DMS 273 treated with DMSO at 0.1 percent for 48 hours (cell line): ENCODE measurements around the gene MAGI2.
"Not testable (repeated sequence)": the region's sequence is repeated elsewhere in the genome, so short reads cannot be mapped to it uniquely, and the experiment has no call there.

ENCODE experiments used
- DNase-seq: peaks from one replicate; lab custom pipeline; 2025; lab: John Stamatoyannopoulos, UW

Gene MAGI2

GRCh38 chr7:79157281-79157680, 296.2 kb downstream of the MAGI2 start:
- no peak for DNase-seq

DNA sequence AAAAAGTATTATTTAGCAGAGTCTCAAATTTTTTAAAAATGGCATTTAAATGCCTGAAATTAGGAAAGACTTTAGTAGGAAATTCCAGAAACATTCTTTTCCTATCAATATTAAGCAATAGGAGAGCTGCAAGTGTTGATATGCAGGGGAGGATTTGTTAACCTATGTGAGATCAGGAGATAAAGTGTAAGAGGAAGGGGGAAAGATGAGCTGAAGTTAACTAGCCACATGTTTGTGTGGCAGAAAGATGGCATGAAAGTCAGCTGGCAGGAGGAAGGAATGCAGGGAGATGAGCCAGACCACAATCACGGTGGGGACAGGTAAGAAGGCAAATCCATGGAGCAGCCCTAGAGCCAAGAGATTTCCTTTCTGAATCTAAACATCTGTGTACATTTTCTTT, 303.6 kb downstream of the MAGI2 start:
- DNase-seq = no peak

- no peak for DNase-seq
These were observed 310.8 kb downstream of the MAGI2 start for GRCh38 chr7:79142706-79143105.

DNA sequence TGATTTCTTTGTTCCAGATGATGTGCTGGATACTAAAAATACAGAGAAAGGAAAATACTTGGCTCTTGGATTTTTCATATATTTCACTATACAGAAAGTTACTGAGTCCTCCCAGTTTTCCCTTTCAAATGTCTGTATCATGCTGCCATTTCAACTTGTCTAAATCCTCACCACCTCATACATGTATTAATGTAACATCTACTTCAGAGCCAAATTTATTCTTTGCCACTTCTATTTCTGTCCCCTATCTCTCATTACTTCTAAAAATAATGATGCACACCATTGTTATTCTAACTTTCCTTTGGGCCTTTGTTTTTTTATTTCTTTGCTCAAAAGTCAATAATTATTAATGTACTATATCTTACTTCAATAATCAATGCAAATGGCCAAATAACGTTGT, 312.2 kb downstream of the MAGI2 start:
- no peak for DNase-seq

DNA sequence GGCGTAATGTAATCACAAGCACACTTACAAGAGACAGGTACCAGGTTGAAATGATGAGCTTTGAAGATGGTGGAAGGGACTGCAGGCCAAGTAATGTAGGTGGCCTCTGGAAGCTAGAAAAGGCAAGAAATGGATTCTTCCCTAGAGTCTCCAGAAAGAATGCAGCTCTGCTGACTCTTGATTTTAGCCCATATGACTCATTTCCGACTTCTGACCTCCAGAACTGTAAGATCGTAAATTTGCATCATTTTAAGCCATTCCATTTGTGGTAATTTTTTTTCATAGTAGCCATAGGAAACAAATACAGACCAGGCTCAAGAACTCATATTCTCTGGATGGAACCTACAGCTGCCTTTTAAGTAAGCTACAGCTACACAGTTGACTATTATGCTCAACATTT, 315.5 kb downstream of the MAGI2 start:
- DNase-seq = no peak

GRCh38 chr7:79132844-79133451, 320.5 kb downstream of the MAGI2 start:
- no peak for DNase-seq

DNA sequence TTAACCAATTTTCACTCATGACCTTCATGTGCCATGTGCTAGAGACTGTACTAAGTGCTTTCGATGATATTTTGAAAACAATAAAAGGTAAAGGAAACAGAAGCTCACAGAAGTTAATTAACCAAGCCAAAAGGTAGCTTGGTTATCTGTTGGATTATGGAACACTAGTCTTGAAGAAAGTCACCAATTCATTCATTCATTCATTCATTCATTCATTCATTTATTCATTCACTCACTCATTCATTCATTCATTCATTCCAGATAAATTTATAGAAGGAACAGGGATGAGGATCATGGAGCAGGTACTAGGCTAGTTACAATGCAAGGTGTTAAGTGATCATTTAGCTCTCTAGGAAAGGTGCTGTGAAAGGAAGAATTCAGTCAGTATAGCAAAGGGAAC, 322.8 kb downstream of the MAGI2 start:
- DNase-seq = no peak

GRCh38 chr7:79124331-79124730, 329.1 kb downstream of the MAGI2 start:
- no peak for DNase-seq

- DNase-seq = no peak
These were observed 335.3 kb downstream of the MAGI2 start for GRCh38 chr7:79118143-79118542.

DNA sequence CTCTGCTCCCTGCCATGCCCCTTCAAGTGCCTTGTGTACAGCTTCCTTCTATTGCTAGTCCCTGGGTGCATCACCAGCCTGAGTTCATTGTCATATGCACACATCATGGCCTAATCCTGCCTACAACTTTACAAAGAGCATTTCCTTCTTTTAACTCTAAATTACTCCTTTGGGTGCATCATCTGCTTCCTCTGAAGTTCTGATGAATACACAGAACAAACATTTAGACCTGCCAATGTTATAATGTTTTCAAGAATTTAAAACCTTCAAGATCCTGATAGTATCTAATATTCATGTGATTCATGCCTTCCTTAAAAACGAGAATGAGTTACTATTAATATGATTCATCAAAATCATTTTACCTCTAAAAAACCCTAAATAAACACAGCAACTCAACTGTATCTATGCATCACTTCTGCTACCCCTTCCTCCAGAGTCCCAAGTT, 357.1 kb downstream of the MAGI2 start:
- DNase-seq = no peak

DNA sequence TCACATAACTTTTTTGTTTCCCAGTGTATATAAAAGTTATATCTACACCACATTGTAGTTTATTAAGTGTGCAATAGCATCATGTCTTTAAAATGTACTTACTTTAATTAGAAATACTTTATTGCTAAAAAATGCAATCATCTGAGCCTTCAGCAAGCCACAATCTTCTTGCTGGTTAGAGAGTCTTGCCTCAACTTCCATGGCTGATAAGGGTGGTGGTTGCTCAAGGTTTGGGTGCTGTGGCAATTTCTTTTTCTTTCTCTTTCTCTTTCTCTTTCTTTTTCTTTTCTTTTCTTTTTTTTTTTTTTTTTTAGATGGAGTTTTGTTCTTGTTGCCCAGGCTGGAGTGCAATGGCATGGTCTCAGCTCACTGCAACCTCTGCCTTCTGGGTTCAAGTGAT, 360.0 kb downstream of the MAGI2 start:
- DNase-seq = no peak

DNA sequence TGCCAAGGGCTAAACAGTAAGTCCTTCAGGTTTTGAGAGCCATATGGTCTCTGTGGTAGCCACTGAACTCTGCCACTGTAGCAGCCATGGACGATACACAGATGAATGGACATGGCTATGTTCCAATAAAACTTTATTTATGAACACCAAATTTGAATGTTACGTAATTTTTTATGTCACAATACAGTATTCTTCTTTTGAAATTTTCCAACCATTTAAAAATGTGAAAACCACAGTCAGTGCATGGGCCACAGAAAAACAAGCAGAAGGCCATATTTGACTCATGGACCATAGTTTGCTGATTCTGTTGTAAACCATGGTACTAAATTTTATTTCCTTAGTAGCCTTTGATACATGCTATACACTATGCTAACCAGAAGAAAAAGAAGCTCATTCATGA, 361.8 kb downstream of the MAGI2 start:
- no peak for DNase-seq

DNA sequence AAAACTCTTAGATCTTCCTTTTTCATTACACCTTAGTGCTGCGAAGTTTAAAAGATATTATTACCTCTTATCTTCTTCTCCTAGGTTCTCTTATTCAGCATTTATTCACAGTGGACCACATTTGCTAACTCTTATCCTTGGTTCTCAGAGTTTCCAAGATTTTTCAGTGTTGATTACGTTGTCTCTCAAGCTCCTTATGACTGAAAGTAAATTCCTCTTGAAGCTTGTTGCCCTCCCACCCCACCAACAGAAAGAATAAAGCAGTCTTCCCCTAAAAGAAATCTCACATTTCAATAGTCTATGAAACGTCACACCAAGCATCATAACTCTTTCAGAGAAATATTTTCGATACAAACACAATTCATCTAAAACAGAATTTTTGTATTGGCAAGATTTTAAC, 362.5 kb downstream of the MAGI2 start:
- DNase-seq = no peak

- no peak for DNase-seq
These were observed 362.9 kb downstream of the MAGI2 start for GRCh38 chr7:79090543-79090942.

DNA sequence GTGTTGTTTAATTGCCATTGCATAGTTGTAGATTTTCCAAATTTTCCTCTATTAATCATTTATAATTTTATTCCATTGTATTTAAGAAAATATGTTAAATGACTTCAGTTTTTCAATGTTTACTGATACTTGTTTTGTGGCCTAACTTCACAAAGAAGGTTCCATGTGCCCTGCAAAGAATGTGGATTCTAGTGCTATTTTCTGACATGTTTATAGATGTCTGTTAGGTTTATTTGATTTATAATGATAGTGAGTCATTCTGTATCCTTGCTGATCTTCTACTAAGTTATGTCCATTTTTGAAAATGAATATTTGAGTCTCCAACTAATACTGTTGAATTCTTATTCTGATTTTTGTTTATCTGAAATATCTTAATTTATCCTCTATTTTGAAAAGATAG, 369.0 kb downstream of the MAGI2 start:
- DNase-seq = no peak

DNA sequence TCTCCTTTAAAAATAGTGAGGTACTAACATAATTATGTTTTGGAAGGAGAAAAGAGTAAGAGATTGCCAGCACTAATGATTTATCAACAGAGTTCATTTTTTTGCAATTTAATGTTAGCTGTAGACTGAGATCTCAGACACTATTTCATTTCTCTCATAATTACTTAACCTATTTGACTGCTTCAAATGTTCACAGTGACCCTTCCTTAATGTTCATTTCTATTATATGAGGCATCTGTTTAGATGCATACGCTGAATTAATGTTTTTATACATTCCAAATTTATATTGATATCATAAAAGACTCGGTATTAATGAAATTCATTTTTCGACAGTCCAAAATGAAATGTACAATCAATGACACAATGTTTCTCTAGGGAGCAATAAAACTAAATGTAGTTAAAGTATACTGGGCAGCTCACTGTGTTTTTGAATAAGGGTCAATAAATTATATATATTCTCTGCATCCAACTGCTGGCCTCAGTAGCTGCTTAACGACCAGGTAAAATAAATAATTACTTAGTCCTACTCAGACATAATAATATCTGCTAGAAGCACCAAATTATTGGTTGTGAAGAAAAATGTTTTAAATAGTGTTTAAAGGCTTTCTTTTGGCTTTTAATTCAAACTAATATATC, 373.4 kb downstream of the MAGI2 start:
- no peak for DNase-seq

DNA sequence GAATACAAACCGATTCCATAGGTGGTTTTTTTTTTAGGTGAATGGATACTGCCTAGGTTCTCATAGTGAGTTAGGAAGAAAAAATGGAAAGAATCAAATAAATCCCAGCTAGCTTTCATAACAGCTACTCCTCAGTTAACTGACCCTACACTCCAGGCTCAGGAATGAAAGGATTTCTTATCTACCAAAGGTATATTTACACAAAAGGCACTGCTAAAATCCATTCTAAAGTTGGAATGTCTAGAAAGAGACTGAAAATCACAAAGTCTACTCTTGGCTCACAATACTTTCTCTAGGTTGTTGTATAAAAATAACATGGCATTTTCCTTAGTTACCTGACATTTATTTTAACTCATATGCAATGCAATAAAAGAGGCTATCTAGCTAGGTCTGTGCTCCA, 375.2 kb downstream of the MAGI2 start:
- DNase-seq = no peak

DNA sequence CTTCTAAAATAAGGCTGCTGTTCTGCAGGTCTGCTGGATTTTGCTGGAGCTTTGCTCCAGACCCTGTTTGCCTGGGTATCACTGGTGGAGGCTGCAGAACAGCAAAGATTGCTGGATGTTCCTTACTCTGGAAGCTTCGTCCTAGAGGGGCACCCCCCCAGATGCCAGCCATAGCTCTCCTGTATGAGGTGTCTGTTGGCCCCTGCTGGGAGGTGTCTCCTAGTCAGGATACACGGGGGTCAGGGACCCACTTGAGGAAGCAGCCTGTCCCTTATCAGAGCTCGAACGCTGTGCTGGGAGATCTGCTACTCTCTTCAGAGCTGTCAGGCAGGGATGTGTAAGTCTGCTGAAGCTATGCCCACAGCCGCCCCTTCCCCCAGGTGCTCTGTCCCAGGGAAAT, 382.3 kb downstream of the MAGI2 start:
- not testable (repeated sequence) for DNase-seq

GRCh38 chr7:79064187-79064823, 389.2 kb downstream of the MAGI2 start:
- DNase-seq = no peak

DNA sequence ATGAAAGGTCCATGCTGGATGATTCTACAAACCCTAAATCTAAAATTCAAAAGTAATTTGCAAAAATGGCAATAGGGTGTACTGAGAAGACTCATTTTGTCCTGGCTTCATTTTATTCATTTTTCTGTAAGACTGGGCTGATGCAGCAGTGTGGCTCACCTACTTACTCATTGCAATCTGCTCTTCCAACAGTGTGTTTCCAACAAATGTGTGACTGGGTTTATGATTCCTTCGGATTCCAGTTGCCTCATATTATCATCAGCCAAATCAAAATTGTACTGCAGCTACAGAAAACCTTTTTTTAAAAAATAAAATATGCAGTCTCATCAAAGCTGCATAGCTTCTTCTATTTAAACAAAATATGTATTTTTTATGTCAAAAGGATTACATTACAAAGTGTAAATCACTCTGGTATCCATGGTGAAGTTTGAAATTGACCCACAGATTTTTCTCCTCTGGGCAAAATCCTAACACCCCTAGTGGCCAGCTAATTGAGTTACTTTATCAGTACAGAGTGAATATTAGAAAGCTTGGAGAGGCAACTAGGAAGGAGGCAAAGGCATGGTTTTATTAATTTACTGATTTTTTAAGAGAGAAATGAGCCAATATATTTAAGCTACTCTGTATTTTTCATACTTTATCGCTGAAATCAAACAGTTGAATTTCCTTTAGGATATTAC, 390.3 kb downstream of the MAGI2 start:
- DNase-seq = no peak

- no peak for DNase-seq
These were observed 393.0 kb downstream of the MAGI2 start for GRCh38 chr7:79060498-79060897.

GRCh38 chr7:79055722-79056415, 397.6 kb downstream of the MAGI2 start:
- no peak for DNase-seq
